Stomach (tissue), 4 donors: ENCODE measurements around the gene CHAT.

Experiments
- CTCF ChIP-seq, 7 experiments: fragments of 450-650 bp in 4 of 7; fragments of 200-600 bp in 3 of 7; sonication (generic) in 3 of 7; IDR thresholded peaks; one replicate each; pipeline ENCODE4 v1.5.1; 2016 to 2019; ENCODE audit warnings: antibody characterized with exemption in 7 of 7, control low read depth in 2 of 7, mild to moderate bottlenecking in 1 of 7
- EP300 ChIP-seq: sonication (generic); formaldehyde crosslinking; IDR thresholded peaks from one replicate; pipeline ENCODE4 v1.6.1; 2017; ENCODE audit warnings: antibody characterized with exemption
- POLR2A ChIP-seq, 4 donors: fragments of 450-650 bp; IDR thresholded peaks; one replicate each; pipeline ENCODE4 v1.6.1; 2016; ENCODE audit warnings: antibody characterized with exemption in 4 of 4, control low read depth in 2 of 4, mild to moderate bottlenecking in 1 of 4, moderate library complexity in 1 of 4
- POLR2AphosphoS5 ChIP-seq, 3 donors: sonication (generic); formaldehyde crosslinking; IDR thresholded peaks; one replicate each; pipeline ENCODE4 v1.6.1; 2016; ENCODE audit warnings: antibody characterized with exemption in 3 of 3

- no peak for TF ChIP-seq CTCF (IDR thresholded peaks at IDR 0.05)
- no peak for TF ChIP-seq EP300
- no peak for TF ChIP-seq POLR2A (IDR thresholded peaks at IDR 0.05)
- no peak for TF ChIP-seq POLR2AphosphoS5 (IDR thresholded peaks at IDR 0.05)
These were observed 86.4 kb downstream of the CHAT start for GRCh38 chr10:49700211-49700610.
